ENCODE results near the gene COL26A1. TPM values are rescaled to one million over a fixed set of nuclear protein-coding genes. Genes with fewer than 3 reads are reported as not detected.

Gene COL26A1
- total and polyA plus RNA-seq, 4 donors = 0.05 to 4.7 (median 0.28) TPM

DNA sequence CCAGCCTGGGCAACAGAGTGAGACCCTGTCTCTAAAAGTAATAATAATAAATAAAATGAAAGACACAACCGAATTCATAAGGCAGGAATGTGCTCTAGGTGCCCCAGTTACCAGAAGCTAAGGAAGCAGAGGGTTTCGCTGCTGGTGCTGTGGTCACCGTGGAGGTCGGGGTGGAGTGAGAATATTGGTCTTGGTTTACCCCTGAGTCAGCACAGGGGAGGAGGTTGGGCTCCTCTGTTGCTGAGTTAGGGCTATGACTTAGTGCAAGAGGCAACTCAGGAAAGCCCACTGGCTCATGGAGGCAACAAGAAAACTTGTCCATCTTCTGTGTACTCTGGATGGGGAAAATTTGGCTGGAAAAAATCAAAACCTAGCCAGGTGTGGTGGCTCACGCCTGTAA, 149.3 kb downstream of the COL26A1 start:
- DNase-seq (no peak), ATAC-seq (ENCODE audit: insufficient read depth, low FRiP score) (no peak)
- Histone ChIP-seq H3K4me3 (no peak overlapping the region), H3K4me1 (ENCODE audit: control insufficient read depth in 5 of 5, insufficient read depth in 5 of 5, low read length in 5 of 5) (peaks cover 0 to 19% (median 0%) of the 10 kb centered on the region in 5 donors), H3K9ac (ENCODE audit: insufficient read depth in 1 of 2, low read length in 2 of 2) (no peak overlapping the region), H3K36me3 (ENCODE audit: control insufficient read depth in 4 of 4, insufficient read depth in 4 of 4, low read length in 4 of 4) (no peaks in the 10 kb centered on the region), H3K27me3 (ENCODE audit: control insufficient read depth in 3 of 3, insufficient read depth in 3 of 3, low read length in 2 of 3) (no peaks in the 10 kb centered on the region), H3K27ac (ENCODE audit: low read depth in 1 of 2, low read length in 1 of 2) (no peak overlapping the region), H3K9me3 (ENCODE audit: control insufficient read depth in 4 of 4, insufficient read depth in 3 of 4, low read length in 3 of 4) (no peaks in the 10 kb centered on the region)
- TF ChIP-seq CTCF (IDR thresholded peaks at IDR 0.05; ENCODE audit: control extremely low read depth, extremely low read depth) = no peak
- 81 to 88% methylated on average over 5 of the region's 5 CpGs for WGBS, 2 donors

DNA sequence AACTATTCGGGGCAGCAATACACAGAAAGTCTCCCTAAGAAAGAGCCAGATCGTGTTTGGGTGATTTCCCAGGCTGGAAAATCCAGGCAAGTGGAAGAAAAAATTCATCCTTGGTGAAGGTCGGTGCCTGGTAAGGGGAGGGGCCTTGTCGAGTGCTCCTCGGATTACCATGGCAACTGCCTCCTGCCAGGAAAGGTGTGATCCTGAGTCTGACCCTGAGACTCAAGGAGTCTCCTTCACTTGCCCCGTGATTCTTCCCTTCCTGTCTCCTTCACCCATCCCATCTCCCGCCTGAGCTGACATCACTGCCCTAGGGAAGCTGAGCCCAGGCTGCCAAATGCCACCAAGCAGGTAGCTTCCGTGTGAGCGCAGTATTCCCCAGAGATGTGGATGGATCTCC, 154.2 kb downstream of the COL26A1 start:
- Histone ChIP-seq H3K9ac (ENCODE audit: insufficient read depth in 1 of 2, low read length in 2 of 2) (no peak overlapping the region), H3K4me1 (ENCODE audit: control insufficient read depth in 5 of 5, insufficient read depth in 5 of 5, low read length in 5 of 5) (peaks cover 0 to 39% (median 11%) of the 10 kb centered on the region in 5 donors), H3K27me3 (ENCODE audit: control insufficient read depth in 3 of 3, insufficient read depth in 3 of 3, low read length in 2 of 3) (no peaks in the 10 kb centered on the region), H3K36me3 (ENCODE audit: control insufficient read depth in 4 of 4, insufficient read depth in 4 of 4, low read length in 4 of 4) (no peaks in the 10 kb centered on the region), H3K27ac (ENCODE audit: low read depth in 1 of 2, low read length in 1 of 2) (no peak overlapping the region), H3K4me3 (no peak overlapping the region), H3K9me3 (ENCODE audit: control insufficient read depth in 4 of 4, insufficient read depth in 3 of 4, low read length in 3 of 4) (peaks cover 0 to 2% (median 0%) of the 10 kb centered on the region in 4 donors)
- ATAC-seq (ENCODE audit: insufficient read depth, low FRiP score) (no peak), DNase-seq (no peak)
- TF ChIP-seq CTCF (IDR thresholded peaks at IDR 0.05; ENCODE audit: control extremely low read depth, extremely low read depth) = no peak
- 67 to 82% methylated on average over 9 of the region's 9 CpGs for WGBS, 2 donors

GRCh38 chr7:101517304-101517703, 154.6 kb downstream of the COL26A1 start:
- Histone ChIP-seq H3K36me3 (ENCODE audit: control insufficient read depth in 4 of 4, insufficient read depth in 4 of 4, low read length in 4 of 4) (no peaks in the 10 kb centered on the region), H3K9ac (ENCODE audit: insufficient read depth in 1 of 2, low read length in 2 of 2) (no peak overlapping the region), H3K27ac (ENCODE audit: low read depth in 1 of 2, low read length in 1 of 2) (no peak overlapping the region), H3K4me1 (ENCODE audit: control insufficient read depth in 5 of 5, insufficient read depth in 5 of 5, low read length in 5 of 5) (peaks cover 0 to 39% (median 11%) of the 10 kb centered on the region in 5 donors), H3K9me3 (ENCODE audit: control insufficient read depth in 4 of 4, insufficient read depth in 3 of 4, low read length in 3 of 4) (peaks cover 0 to 2% (median 0%) of the 10 kb centered on the region in 4 donors), H3K27me3 (ENCODE audit: control insufficient read depth in 3 of 3, insufficient read depth in 3 of 3, low read length in 2 of 3) (no peaks in the 10 kb centered on the region), H3K4me3 (no peak overlapping the region)
- DNase-seq (no peak), ATAC-seq (ENCODE audit: insufficient read depth, low FRiP score) (no peak)
- TF ChIP-seq CTCF (IDR thresholded peaks at IDR 0.05; ENCODE audit: control extremely low read depth, extremely low read depth) = no peak
- 83 to 84% methylated on average over 10 of the region's 10 CpGs for WGBS, 2 donors

DNA sequence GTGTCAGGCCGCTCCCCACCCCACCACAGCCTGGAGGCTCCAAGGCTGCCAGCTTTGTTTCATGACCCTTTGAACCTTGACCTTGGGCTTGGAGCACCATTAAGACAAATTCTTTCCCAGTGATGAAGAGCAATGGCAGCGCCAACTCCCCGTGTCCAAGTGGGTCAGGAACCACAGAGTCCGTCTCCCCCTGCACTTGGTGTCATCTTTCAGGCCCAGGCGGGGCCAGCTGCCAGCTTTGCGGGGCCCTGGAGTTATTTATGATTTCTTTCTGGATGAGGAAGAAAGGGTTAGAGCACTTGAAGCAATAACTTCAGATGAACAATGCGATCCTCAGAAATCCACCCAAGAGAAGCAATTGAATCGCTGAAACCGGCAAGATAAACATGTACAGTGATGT, 155.7 kb downstream of the COL26A1 start:
- DNase-seq (peak; percentile 83 to 91 (median 83)), ATAC-seq (ENCODE audit: insufficient read depth, low FRiP score) (no peak)
- no peak overlapping the region for H3K27ac ChIP-seq (ENCODE audit: low read depth in 1 of 2, low read length in 1 of 2)
- 54 to 68% methylated on average over 9 of the region's 9 CpGs for WGBS, 2 donors
- no peak for TF ChIP-seq CTCF (IDR thresholded peaks at IDR 0.05; ENCODE audit: control extremely low read depth, extremely low read depth)
- no peak overlapping the region for H3K4me3 ChIP-seq
- H3K4me1 ChIP-seq (ENCODE audit: control insufficient read depth in 5 of 5, insufficient read depth in 5 of 5, low read length in 5 of 5) = peaks cover 0 to 39% (median 11%) of the 10 kb centered on the region in 5 donors
- peaks cover 0 to 2% (median 0%) of the 10 kb centered on the region in 4 donors for H3K9me3 ChIP-seq (ENCODE audit: control insufficient read depth in 4 of 4, insufficient read depth in 3 of 4, low read length in 3 of 4)
- no peak overlapping the region for H3K9ac ChIP-seq (ENCODE audit: insufficient read depth in 1 of 2, low read length in 2 of 2)
- no peaks in the 10 kb centered on the region for H3K36me3 ChIP-seq (ENCODE audit: control insufficient read depth in 4 of 4, insufficient read depth in 4 of 4, low read length in 4 of 4)
- H3K27me3 ChIP-seq (ENCODE audit: control insufficient read depth in 3 of 3, insufficient read depth in 3 of 3, low read length in 2 of 3) = no peaks in the 10 kb centered on the region
